ENCODE data around the gene PRDM11. TPM values are rescaled to one million over a fixed set of nuclear protein-coding genes. Genes with fewer than 3 reads are reported as not detected.

Gene PRDM11
- total and polyA plus RNA-seq, 8 donors: 1.2 to 139 (median 7.9) TPM

DNA sequence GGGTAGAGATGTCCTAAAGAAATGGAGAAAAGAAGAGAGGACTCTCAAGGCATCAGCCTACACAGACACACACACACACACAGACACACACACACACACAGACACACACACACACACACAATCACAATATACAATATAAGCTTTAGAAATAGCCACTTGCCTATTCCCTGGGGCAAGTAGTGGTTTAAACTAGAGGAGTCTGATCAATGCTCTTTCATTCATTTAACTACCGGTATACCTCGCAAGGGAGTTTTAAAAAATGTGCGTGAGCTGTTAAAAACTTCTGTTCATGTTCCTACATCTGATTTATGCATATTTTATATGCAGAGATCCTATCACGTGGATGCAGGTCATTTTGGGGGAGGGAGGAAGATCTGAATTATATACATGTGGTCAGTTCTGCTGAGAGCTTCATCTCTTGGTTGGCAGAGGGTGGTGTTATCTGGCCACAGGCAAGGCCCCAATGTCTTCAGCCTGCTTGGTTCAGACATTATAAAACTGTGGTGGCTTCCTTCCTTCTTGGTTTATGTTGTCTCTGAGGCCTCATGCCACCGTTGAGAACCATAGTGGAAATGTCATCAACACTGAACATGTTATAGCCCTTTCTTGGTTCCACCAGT is 83.1 kb downstream of the PRDM11 start:
- Histone ChIP-seq H3K27me3 (no peaks in the 10 kb centered on the region), H3K4me1 (peaks cover 0 to 8% (median 0%) of the 10 kb centered on the region in 4 donors), H3K27ac (no peak overlapping the region), H3K9me3 (no peaks in the 10 kb centered on the region), H3K36me3 (peaks cover 21 to 52% (median 38%) of the 10 kb centered on the region in 4 donors), H3K4me3 (no peak overlapping the region)
- intact Hi-C loops (cut with DNase I; ENCODE audit: low total_unique reads): no loop called here
- no peak for DNase-seq
- 82 to 89% (median 85%) methylated on average over 5 of the region's 5 CpGs for WGBS, 5 donors
- TF ChIP-seq CTCF (IDR thresholded peaks at IDR 0.05) (no peak), EP300 (IDR thresholded peaks at IDR 0.05) (no peak), POLR2A (IDR thresholded peaks at IDR 0.05) (no peak), POLR2AphosphoS5 (IDR thresholded peaks at IDR 0.05) (no peak)

GRCh38 chr11:45232341-45233080 is 86.1 kb downstream of the PRDM11 start:
- Histone ChIP-seq H3K36me3 (peaks cover 0 to 22% (median 9%) of the 10 kb centered on the region in 4 donors), H3K27ac (no peak overlapping the region), H3K27me3 (peaks cover 0 to 3% (median 0%) of the 10 kb centered on the region in 3 donors), H3K4me3 (no peak overlapping the region), H3K4me1 (peaks cover 0 to 9% (median 0%) of the 10 kb centered on the region in 4 donors), H3K9me3 (no peaks in the 10 kb centered on the region)
- intact Hi-C loops (cut with DNase I; ENCODE audit: low total_unique reads): no loop called here
- WGBS, 5 donors: 84 to 92% (median 89%) methylated on average over 5 of the region's 5 CpGs
- TF ChIP-seq POLR2AphosphoS5 (IDR thresholded peaks at IDR 0.05) (no peak), EP300 (IDR thresholded peaks at IDR 0.05) (no peak), POLR2A (IDR thresholded peaks at IDR 0.05) (no peak)
- DNase-seq: no peak

- TF ChIP-seq POLR2A (IDR thresholded peaks at IDR 0.05): no peak
- TF ChIP-seq POLR2AphosphoS5 (IDR thresholded peaks at IDR 0.05): no peak
- peak in 5 of 7 experiments; percentile 61 to 92 (median 74) for TF ChIP-seq CTCF (IDR thresholded peaks at IDR 0.05)
- no peak for TF ChIP-seq EP300 (IDR thresholded peaks at IDR 0.05)
- 54 to 69% (median 62%) methylated on average over 13 to 17 of the region's 17 CpGs for WGBS, 5 donors
- intact Hi-C loops (cut with DNase I; ENCODE audit: low total_unique reads): no loop called here
- no peaks in the 10 kb centered on the region for H3K9me3 ChIP-seq
- no peak overlapping the region for H3K4me3 ChIP-seq
- H3K27ac ChIP-seq: no peak overlapping the region
- H3K27me3 ChIP-seq: peaks cover 0 to 9% (median 0%) of the 10 kb centered on the region in 3 donors
- peaks cover 0 to 14% (median 0%) of the 10 kb centered on the region in 4 donors for H3K4me1 ChIP-seq
- peak; percentile 76 to 82 for DNase-seq
- H3K36me3 ChIP-seq: peaks cover 0 to 15% (median 3%) of the 10 kb centered on the region in 4 donors
Observed at GRCh38 chr11:45233121-45233803, 86.8 kb downstream of the PRDM11 start.

DNA sequence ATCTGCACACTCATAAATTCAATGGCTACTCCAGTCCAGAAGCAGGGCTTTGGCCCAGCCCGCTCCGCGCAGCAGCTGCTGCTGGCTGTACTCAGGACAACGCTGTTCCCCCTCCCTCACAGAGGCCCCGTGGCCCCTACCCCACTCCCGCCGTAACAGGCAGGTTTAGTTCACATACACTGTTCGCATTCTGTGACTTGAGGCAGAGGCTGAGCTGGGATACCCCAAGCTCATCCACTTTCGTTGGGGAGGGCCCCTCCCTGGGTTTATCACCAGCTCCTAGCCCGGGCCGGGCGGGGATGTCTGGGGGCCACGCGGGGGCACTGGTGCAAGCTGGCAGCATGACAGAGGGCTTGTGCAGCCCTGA is 87.3 kb downstream of the PRDM11 start:
- intact Hi-C loops (cut with DNase I; ENCODE audit: low total_unique reads): no loop called here
- WGBS, 5 donors: 58 to 78% (median 74%) methylated on average over 6 to 14 of the region's 14 CpGs
- peaks cover 0 to 14% (median 0%) of the 10 kb centered on the region in 4 donors for H3K4me1 ChIP-seq
- TF ChIP-seq POLR2AphosphoS5 (IDR thresholded peaks at IDR 0.05) (no peak), EP300 (IDR thresholded peaks at IDR 0.05) (no peak), POLR2A (IDR thresholded peaks at IDR 0.05) (no peak), CTCF (IDR thresholded peaks at IDR 0.05) (no peak)
- H3K27me3 ChIP-seq: peaks cover 0 to 9% (median 0%) of the 10 kb centered on the region in 3 donors
- H3K36me3 ChIP-seq: peaks cover 0 to 10% (median under 1%) of the 10 kb centered on the region in 4 donors
- H3K9me3 ChIP-seq: no peaks in the 10 kb centered on the region
- H3K27ac ChIP-seq: no peak overlapping the region
- no peak for DNase-seq
- H3K4me3 ChIP-seq: no peak overlapping the region

All from stomach (tissue), 9 donors.